Transverse colon (tissue), 4 donors: ENCODE data around the gene SSH2. TPM values are rescaled to one million over a fixed set of nuclear protein-coding genes. Genes with fewer than 3 reads are reported as not detected.

Experiments used
- DNase-seq: peaks from one replicate; pipeline ENCODE4 v3.0.0-alpha.2; 2019
- H3K27ac ChIP-seq, 4 donors: fragments of 200-600 bp; sonication (generic); 2 replicates each; pipeline ENCODE4 v1.5.1; 2016 to 2018; ENCODE audit warnings: inconsistent platforms in 4 of 4
- H3K27me3 ChIP-seq: fragments of 200-600 bp; sonication (generic); 2 replicates; pipeline ENCODE4 v1.5.1; 2017; ENCODE audit warnings: inconsistent platforms
- H3K36me3 ChIP-seq, 4 donors: fragments of 200-600 bp; sonication (generic); 2 replicates each; pipeline ENCODE4 v1.5.1; 2017 to 2019; ENCODE audit warnings: inconsistent platforms in 4 of 4
- H3K4me1 ChIP-seq, 4 donors: fragments of 200-600 bp; sonication (generic); 2 replicates each; pipeline ENCODE4 v1.5.1; 2017 to 2020; ENCODE audit warnings: inconsistent platforms in 4 of 4
- H3K4me3 ChIP-seq, 4 donors: fragments of 200-600 bp; sonication (generic); 1 replicate in 1 of 4; 2 replicates in 3 of 4; pipeline versions ENCODE4 v1.5.1 to v1.6.1; 2017 to 2019; ENCODE audit warnings: inconsistent platforms in 4 of 4
- H3K9me3 ChIP-seq, 2 donors: fragments of 200-600 bp; sonication (generic); 2 replicates each; pipeline ENCODE4 v1.5.1; 2017 to 2019; ENCODE audit warnings: inconsistent platforms in 2 of 2
- CTCF ChIP-seq, 5 experiments: fragments of 200-600 bp in 3 of 5; fragments of 450-650 bp in 2 of 5; sonication (generic) in 3 of 5; IDR thresholded peaks; 1 replicate in 2 of 5; 2 replicates in 3 of 5; pipeline ENCODE4 v1.5.1; 2016 to 2017; ENCODE audit warnings: antibody characterized with exemption in 5 of 5, inconsistent platforms in 3 of 5, mild to moderate bottlenecking in 2 of 5, moderate library complexity in 1 of 5
- EP300 ChIP-seq: sonication (generic); formaldehyde crosslinking; IDR thresholded peaks from one replicate; pipeline ENCODE4 v1.6.1; 2017; ENCODE audit warnings: antibody characterized with exemption, low read depth
- POLR2A ChIP-seq: fragments of 450-650 bp; IDR thresholded peaks from one replicate; pipeline ENCODE4 v1.6.1; 2016; ENCODE audit warnings: antibody characterized with exemption, mild to moderate bottlenecking, moderate library complexity
- POLR2AphosphoS5 ChIP-seq, 3 donors: sonication (generic); formaldehyde crosslinking; IDR thresholded peaks; one replicate each; pipeline ENCODE4 v1.6.1; 2016; ENCODE audit warnings: antibody characterized with exemption in 3 of 3
- WGBS, 2 donors: methylation state at CpG; one replicate each; pipeline ENCODE4 v1.1.5; 2018; ENCODE audit warnings: low coverage in 1 of 2; 5-methylcytosine and 5-hydroxymethylcytosine counted together
- in situ Hi-C, 4 donors: fragments of 200-750 bp; cut with MboI; loops; one replicate each; pipeline versions ENCODE4 v1.15.0 to v1.15.1; 2017; ENCODE audit warnings: low sequenced_read_pairs in 3 of 4, low pct_ligation_motif_present in 1 of 4, low pct_unique_long_range_greater_than_20kb in 1 of 4
- intact Hi-C: fragments of 100-400 bp; cut with DNase I; formaldehyde crosslinking; loops from one replicate; pipeline ENCODE4 v1.15.1; 2023; ENCODE audit warnings: low total_unique reads
- total RNA-seq, 4 donors: library from RNA; depleted of rRNA; stranded (reverse); fragments of >200 nt; gene quantifications; one replicate each; pipeline ENCODE4 v1.1.0, GENCODE V29; 2016

The SSH2 gene
- total RNA-seq, 4 donors from 2014 or later, result 15.3 to 99.9 (median 46.0) TPM

GRCh38 chr17:29616300-29617048, 313.6 kb downstream of the SSH2 start:
- Histone ChIP-seq H3K4me1 (peaks cover 41 to 60% (median 54%) of the 10 kb centered on the region in 4 donors), H3K27me3 (peaks cover 18% of the 10 kb centered on the region), H3K9me3 (no peaks in the 10 kb centered on the region), H3K27ac (peak overlapping the region in 1 of 4 donors; percentile 50), H3K36me3 (no peaks in the 10 kb centered on the region), H3K4me3 (peak overlapping the region in 2 of 4 donors; percentile 30 to 51)
- TF ChIP-seq POLR2AphosphoS5 (IDR thresholded peaks at IDR 0.05) (no peak), EP300 (no peak), POLR2A (no peak)
- no peak for DNase-seq
- 35 to 39% methylated on average over 3 to 30 of the region's 32 CpGs for WGBS, 2 donors
- in situ Hi-C loops, result loop anchor here in 1 of 4 donors (25.0 kb wide), 1 partner anchor 321 kb away; the partner anchor contains the start of genes EFCAB5 and SSH2
- intact Hi-C loops, result no loop called here

GRCh38 chr17:29615492-29616299, 314.3 kb downstream of the SSH2 start:
- Histone ChIP-seq H3K36me3 (no peaks in the 10 kb centered on the region), H3K9me3 (no peaks in the 10 kb centered on the region), H3K27me3 (peaks cover 18% of the 10 kb centered on the region), H3K4me1 (peaks cover 41 to 60% (median 54%) of the 10 kb centered on the region in 4 donors), H3K27ac (peak overlapping the region; percentile 36 to 64 (median 47)), H3K4me3 (peak overlapping the region in 3 of 4 donors; percentile 12 to 44 (median 30))
- intact Hi-C loops, result no loop called here
- TF ChIP-seq POLR2AphosphoS5 (IDR thresholded peaks at IDR 0.05) (peak; percentile 76 to 81 (median 80)), CTCF (IDR thresholded peaks at IDR 0.05) (no peak), POLR2A (peak; percentile 53), EP300 (no peak)
- DNase-seq, result peak; percentile 92
- WGBS, 2 donors, result 2% methylated on average over 31 of the region's 74 CpGs; no CpG with 5 or more reads in 1 of the 2 donors
- in situ Hi-C loops, result loop anchor here in 1 of 4 donors (25.0 kb wide), 1 partner anchor 322 kb away; the partner anchor contains the start of genes EFCAB5 and SSH2

- in situ Hi-C loops (loop anchor here in 1 of 4 donors (25.0 kb wide), 1 partner anchor 322 kb away; the partner anchor contains the start of genes EFCAB5 and SSH2), intact Hi-C loops (no loop called here)
- Histone ChIP-seq H3K36me3 (no peaks in the 10 kb centered on the region), H3K27me3 (peaks cover 18% of the 10 kb centered on the region), H3K27ac (peak overlapping the region; percentile 36 to 64 (median 47)), H3K4me1 (peaks cover 41 to 60% (median 54%) of the 10 kb centered on the region in 4 donors), H3K4me3 (peak overlapping the region in 3 of 4 donors; percentile 12 to 44 (median 30)), H3K9me3 (no peaks in the 10 kb centered on the region)
- DNase-seq, result peak; percentile 54
- WGBS, 2 donors, result 18% methylated on average over 15 of the region's 15 CpGs; no CpG with 5 or more reads in 1 of the 2 donors
- peak in 1 of 5 experiments; percentile 19 for TF ChIP-seq CTCF (IDR thresholded peaks at IDR 0.05)
- TF ChIP-seq POLR2A, result no peak
Measured at GRCh38 chr17:29615048-29615385, 315.0 kb downstream of the SSH2 start.

GRCh38 chr17:29614349-29615047, 315.5 kb downstream of the SSH2 start:
- DNase-seq, result no peak
- WGBS, 2 donors, result 55 to 68% methylated on average over 4 to 16 of the region's 16 CpGs
- TF ChIP-seq POLR2AphosphoS5 (IDR thresholded peaks at IDR 0.05), result no peak
- no peak for TF ChIP-seq EP300
- TF ChIP-seq POLR2A, result no peak
- TF ChIP-seq CTCF (IDR thresholded peaks at IDR 0.05), result no peak
- in situ Hi-C loops, result loop anchor here in 1 of 4 donors (25.0 kb wide), 1 partner anchor 323 kb away; the partner anchor contains the start of genes EFCAB5 and SSH2
- no peak overlapping the region for H3K4me3 ChIP-seq
- intact Hi-C loops, result no loop called here
- no peak overlapping the region for H3K27ac ChIP-seq
- H3K36me3 ChIP-seq, result no peaks in the 10 kb centered on the region
- peaks cover 41 to 60% (median 54%) of the 10 kb centered on the region in 4 donors for H3K4me1 ChIP-seq
- H3K27me3 ChIP-seq, result peaks cover 18% of the 10 kb centered on the region
- no peaks in the 10 kb centered on the region for H3K9me3 ChIP-seq
